ENCODE data around the gene RPS6KA4.

DNA sequence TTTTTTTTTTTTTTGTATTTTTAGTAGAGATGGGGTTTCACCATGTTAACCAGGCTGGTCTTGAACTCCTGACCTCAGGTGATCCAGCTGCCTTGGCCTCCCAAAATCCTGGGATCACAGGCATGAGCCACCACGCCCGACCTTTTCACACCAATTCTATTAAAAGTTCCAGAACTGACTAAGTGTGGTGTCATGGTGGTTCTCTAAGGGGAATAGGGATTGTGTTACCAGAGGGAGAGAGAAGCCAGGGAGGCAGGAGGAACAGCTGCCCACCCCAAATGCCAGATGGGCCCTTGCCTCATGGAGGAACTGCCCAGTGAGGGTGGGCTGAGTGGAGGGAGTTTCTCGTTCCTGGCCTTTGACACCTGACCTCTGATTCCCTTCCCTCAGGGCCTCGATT, 5.9 kb downstream of the RPS6KA4 start:
- no peak for TF ChIP-seq EZH2 (IDR thresholded peaks at IDR 0.05; ENCODE audit: borderline replicate concordance, low read length)
- TF ChIP-seq CTCF (IDR thresholded peaks at IDR 0.05; ENCODE audit: low read length), result no peak

Data from OCI-LY1 (cell line).